Naive thymus-derived CD4-positive, alpha-beta T cell (primary cell): ENCODE results near the gene CCT8L2. TPM values are rescaled to one million over a fixed set of nuclear protein-coding genes. Genes with fewer than 3 reads are reported as not detected.
"Not testable (repeated sequence)": the region's sequence is repeated elsewhere in the genome, so short reads cannot be mapped to it uniquely, and the experiment has no call there.

Experiments used
- ATAC-seq: fragments of 150-1000 bp; cut with Tn5 transposase; 2 replicates; pipeline ENCODE4 v1.10.0; 2021; ENCODE audit warnings: mild to moderate bottlenecking, moderate library complexity
- CTCF ChIA-PET: fragments of 350-600 bp; sonication (Branson Sonifier 250); formaldehyde crosslinking; loops from one replicate; lab custom pipeline; 2021; ENCODE audit warnings: antibody characterized with exemption; lab: Charles Lee
- POLR2A ChIA-PET: fragments of 350-600 bp; sonication (Branson Sonifier 250); formaldehyde crosslinking; loops from one replicate; lab custom pipeline; 2021; ENCODE audit warnings: antibody characterized with exemption, inconsistent platforms; lab: Charles Lee
- DNase-seq, 9 donors: peaks; one replicate each; pipeline versions ENCODE4 v3.0.0 to v3.0.0-alpha.2; 2020 to 2022; ENCODE audit warnings: mixed read lengths in 1 of 9
- H3K27ac ChIP-seq: one replicate; pipeline ENCODE4 v1.7.0; 2013; ENCODE audit warnings: mild to moderate bottlenecking, low read depth, low read length, moderate library complexity
- H3K27me3 ChIP-seq, 2 donors: one replicate each; pipeline ENCODE4 v1.7.0; 2013; ENCODE audit warnings: low read length in 2 of 2, mild to moderate bottlenecking in 2 of 2, moderate library complexity in 2 of 2; ENCODE audit not compliant: control insufficient read depth in 2 of 2, insufficient read depth in 2 of 2
- H3K36me3 ChIP-seq, 3 experiments: 1 replicate in 2 of 3; 2 replicates in 1 of 3; pipeline ENCODE4 v1.7.0; 2013; ENCODE audit warnings: low read length in 3 of 3, mild to moderate bottlenecking in 3 of 3, moderate library complexity in 1 of 3; ENCODE audit not compliant: insufficient read depth in 3 of 3, control insufficient read depth in 2 of 3
- H3K4me1 ChIP-seq, 2 donors: one replicate each; pipeline ENCODE4 v1.7.0; 2013; ENCODE audit warnings: low read length in 2 of 2, mild to moderate bottlenecking in 2 of 2, moderate library complexity in 1 of 2; ENCODE audit not compliant: control insufficient read depth in 2 of 2, insufficient read depth in 2 of 2
- H3K4me3 ChIP-seq: 2 replicates; pipeline ENCODE4 v1.7.0; 2013; ENCODE audit warnings: mild to moderate bottlenecking, low read length
- H3K9me3 ChIP-seq, 3 experiments: 1 replicate in 2 of 3; 2 replicates in 1 of 3; pipeline ENCODE4 v1.7.0; 2013; ENCODE audit warnings: low read length in 3 of 3; ENCODE audit not compliant: control insufficient read depth in 2 of 3
- H3K27ac Mint-ChIP-seq, 9 donors: one replicate each; pipeline ENCODE4 v1.8.0; 2020 to 2022; ENCODE audit warnings: mixed read lengths in 9 of 9, mild to moderate bottlenecking in 8 of 9, moderate library complexity in 5 of 9, inconsistent platforms in 2 of 9
- H3K27me3 Mint-ChIP-seq, 5 donors: one replicate each; pipeline ENCODE4 v1.8.0; 2021 to 2022; ENCODE audit warnings: mixed read lengths in 5 of 5, mild to moderate bottlenecking in 1 of 5
- H3K36me3 Mint-ChIP-seq, 5 donors: one replicate each; pipeline ENCODE4 v1.8.0; 2020 to 2022; ENCODE audit warnings: mixed read lengths in 5 of 5, mild to moderate bottlenecking in 3 of 5, inconsistent platforms in 1 of 5
- H3K4me1 Mint-ChIP-seq, 7 donors: one replicate each; pipeline ENCODE4 v1.8.0; 2020 to 2022; ENCODE audit warnings: mixed read lengths in 7 of 7, mild to moderate bottlenecking in 3 of 7, inconsistent platforms in 1 of 7
- H3K4me3 Mint-ChIP-seq, 10 donors: one replicate each; pipeline ENCODE4 v1.8.0; 2020 to 2022; ENCODE audit warnings: mild to moderate bottlenecking in 10 of 10, mixed read lengths in 10 of 10, moderate library complexity in 6 of 10, inconsistent platforms in 2 of 10
- H3K9me3 Mint-ChIP-seq, 11 donors: one replicate each; pipeline ENCODE4 v1.8.0; 2020 to 2022; ENCODE audit warnings: mixed read lengths in 11 of 11, mild to moderate bottlenecking in 4 of 11, inconsistent platforms in 1 of 11, moderate library complexity in 1 of 11
- intact Hi-C, 2 donors: fragments of 100-400 bp; cut with micrococcal nuclease; formaldehyde crosslinking; loops; one replicate each; pipeline ENCODE4 v1.15.1; 2023
- polyA plus RNA-seq, 2 donors: library from polyadenylated mRNA; unstranded; fragments of 300-500 nt; fragmentation: Illumina TruSeq; gene quantifications; one replicate each; pipeline ENCODE4 v1.2.3, GENCODE V29; 2021
- total RNA-seq, 6 experiments: library from RNA in 5 of 6; stranded (reverse) in 5 of 6; gene quantifications; 1 replicate in 5 of 6; 2 replicates in 1 of 6; pipeline ENCODE4 v1.2.3 and lab custom pipeline; 2021 to 2026

The CCT8L2 gene
- total and polyA plus RNA-seq, 7 experiments from 2014 or later = not detected

- DNase-seq, H3K4me1 ChIP-seq, H3K27me3 ChIP-seq, H3K4me1 Mint-ChIP-seq, H3K4me3 ChIP-seq, CTCF ChIA-PET, POLR2A ChIA-PET, H3K27ac Mint-ChIP-seq, H3K9me3 Mint-ChIP-seq, intact Hi-C loops, H3K4me3 Mint-ChIP-seq, H3K36me3 ChIP-seq, H3K9me3 ChIP-seq, H3K36me3 Mint-ChIP-seq, H3K27me3 Mint-ChIP-seq, ATAC-seq, H3K27ac ChIP-seq: not testable (repeated sequence)
Measured at GRCh38 chr22:16569240-16569834, 23.3 kb downstream of the CCT8L2 start.

GRCh38 chr22:16568425-16568758 is 24.2 kb downstream of the CCT8L2 start:
- no peak overlapping the region for H3K27ac Mint-ChIP-seq
- ChIA-PET CTCF (no interaction called here), POLR2A (no interaction called here)
- Histone ChIP-seq H3K4me3 (no peak overlapping the region), H3K36me3 (no peaks in the 10 kb centered on the region), H3K9me3 (no peaks in the 10 kb centered on the region), H3K4me1 (no peaks in the 10 kb centered on the region), H3K27ac (no peak overlapping the region), H3K27me3 (no peaks in the 10 kb centered on the region)
- no peaks in the 10 kb centered on the region for H3K9me3 Mint-ChIP-seq
- no peak for ATAC-seq
- no peaks in the 10 kb centered on the region for H3K36me3 Mint-ChIP-seq
- no peak overlapping the region for H3K4me3 Mint-ChIP-seq
- H3K4me1 Mint-ChIP-seq = no peaks in the 10 kb centered on the region
- no peak for DNase-seq
- H3K27me3 Mint-ChIP-seq = no peaks in the 10 kb centered on the region
- intact Hi-C loops = no loop called here

- H3K27ac Mint-ChIP-seq, DNase-seq, H3K4me1 Mint-ChIP-seq, H3K9me3 ChIP-seq, H3K27ac ChIP-seq, H3K9me3 Mint-ChIP-seq, H3K27me3 ChIP-seq, H3K36me3 Mint-ChIP-seq, intact Hi-C loops, H3K4me3 Mint-ChIP-seq, H3K4me3 ChIP-seq, ATAC-seq, H3K27me3 Mint-ChIP-seq, H3K36me3 ChIP-seq, CTCF ChIA-PET, H3K4me1 ChIP-seq, POLR2A ChIA-PET: not testable (repeated sequence)
Measured at GRCh38 chr22:16567617-16568424, 24.8 kb downstream of the CCT8L2 start.

GRCh38 chr22:16566421-16567151 is 26.0 kb downstream of the CCT8L2 start:
- CTCF ChIA-PET, H3K27me3 ChIP-seq, H3K36me3 ChIP-seq, H3K27me3 Mint-ChIP-seq, ATAC-seq, H3K9me3 ChIP-seq, H3K27ac ChIP-seq, H3K4me1 ChIP-seq, H3K4me1 Mint-ChIP-seq, DNase-seq, H3K4me3 ChIP-seq, H3K36me3 Mint-ChIP-seq, intact Hi-C loops, H3K27ac Mint-ChIP-seq, POLR2A ChIA-PET, H3K4me3 Mint-ChIP-seq, H3K9me3 Mint-ChIP-seq: not testable (repeated sequence)

- H3K9me3 ChIP-seq, DNase-seq: not testable (repeated sequence)
Measured at GRCh38 chr22:16565585-16566420, 26.8 kb downstream of the CCT8L2 start.

GRCh38 chr22:16564837-16565584 is 27.6 kb downstream of the CCT8L2 start:
- POLR2A ChIA-PET, CTCF ChIA-PET, H3K4me1 ChIP-seq, H3K27ac ChIP-seq, ATAC-seq, H3K36me3 ChIP-seq, H3K4me3 ChIP-seq, H3K4me1 Mint-ChIP-seq, H3K27me3 Mint-ChIP-seq, DNase-seq, intact Hi-C loops, H3K9me3 Mint-ChIP-seq, H3K4me3 Mint-ChIP-seq, H3K36me3 Mint-ChIP-seq, H3K9me3 ChIP-seq, H3K27ac Mint-ChIP-seq, H3K27me3 ChIP-seq: not testable (repeated sequence)

More at GRCh38 chr22:16565585-16566420, 26.8 kb downstream of the CCT8L2 start:
- H3K36me3 ChIP-seq, H3K9me3 Mint-ChIP-seq, CTCF ChIA-PET, intact Hi-C loops, H3K27me3 Mint-ChIP-seq, H3K27me3 ChIP-seq, H3K4me3 Mint-ChIP-seq, H3K4me1 Mint-ChIP-seq, H3K4me1 ChIP-seq, H3K4me3 ChIP-seq, ATAC-seq, H3K36me3 Mint-ChIP-seq, H3K27ac ChIP-seq, POLR2A ChIA-PET, H3K27ac Mint-ChIP-seq: not testable (repeated sequence)
